ENCODE data around the gene SCD.

Gene SCD

DNA sequence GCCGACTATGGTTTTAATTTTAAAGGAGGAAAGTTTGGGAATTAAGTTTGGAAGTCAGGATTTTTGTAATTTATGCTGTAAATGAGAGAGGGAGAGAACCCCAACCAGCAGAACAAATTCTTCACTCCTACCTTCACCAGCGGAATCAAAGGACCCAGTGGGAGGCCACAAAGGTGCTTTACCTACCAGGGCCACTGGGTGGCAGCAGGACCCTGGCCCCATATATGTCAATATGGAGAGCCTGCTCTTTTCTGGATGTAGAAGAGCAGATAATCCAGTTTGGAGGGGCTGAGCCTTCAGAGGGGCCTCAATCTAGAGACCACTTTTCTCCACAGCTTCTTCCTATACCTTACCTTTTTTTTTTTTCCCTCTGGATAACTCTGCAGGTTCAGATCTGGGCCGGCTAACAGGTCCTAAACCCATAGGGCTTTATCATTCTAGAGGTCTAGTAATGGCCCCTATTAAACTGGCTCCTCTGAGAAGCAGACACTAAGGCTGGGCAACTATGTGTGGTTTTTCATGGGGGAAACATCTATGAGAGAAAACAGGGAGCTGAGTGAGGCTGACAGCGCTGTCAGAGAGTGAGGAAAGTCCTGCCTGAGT lies 8.5 kb upstream of the SCD start:
- no peak overlapping the region for H3K4me3 ChIP-seq (ENCODE audit: low read depth, low read length)
- peak overlapping the region; percentile 42 for H2AFZ ChIP-seq
- no peak overlapping the region for H3K27ac ChIP-seq
- H3K4me2 ChIP-seq (ENCODE audit: low read length), result no peak overlapping the region
- H3K4me1 ChIP-seq, result peaks cover 11% of the 10 kb centered on the region
- no peaks in the 10 kb centered on the region for H3K9me3 ChIP-seq (ENCODE audit: control insufficient read depth, low read length)
- no peaks in the 10 kb centered on the region for H3K27me3 ChIP-seq (ENCODE audit: control insufficient read depth, insufficient read depth, low read length)
- no peaks in the 10 kb centered on the region for H3K79me2 ChIP-seq
- TF ChIP-seq, protein P1, sequence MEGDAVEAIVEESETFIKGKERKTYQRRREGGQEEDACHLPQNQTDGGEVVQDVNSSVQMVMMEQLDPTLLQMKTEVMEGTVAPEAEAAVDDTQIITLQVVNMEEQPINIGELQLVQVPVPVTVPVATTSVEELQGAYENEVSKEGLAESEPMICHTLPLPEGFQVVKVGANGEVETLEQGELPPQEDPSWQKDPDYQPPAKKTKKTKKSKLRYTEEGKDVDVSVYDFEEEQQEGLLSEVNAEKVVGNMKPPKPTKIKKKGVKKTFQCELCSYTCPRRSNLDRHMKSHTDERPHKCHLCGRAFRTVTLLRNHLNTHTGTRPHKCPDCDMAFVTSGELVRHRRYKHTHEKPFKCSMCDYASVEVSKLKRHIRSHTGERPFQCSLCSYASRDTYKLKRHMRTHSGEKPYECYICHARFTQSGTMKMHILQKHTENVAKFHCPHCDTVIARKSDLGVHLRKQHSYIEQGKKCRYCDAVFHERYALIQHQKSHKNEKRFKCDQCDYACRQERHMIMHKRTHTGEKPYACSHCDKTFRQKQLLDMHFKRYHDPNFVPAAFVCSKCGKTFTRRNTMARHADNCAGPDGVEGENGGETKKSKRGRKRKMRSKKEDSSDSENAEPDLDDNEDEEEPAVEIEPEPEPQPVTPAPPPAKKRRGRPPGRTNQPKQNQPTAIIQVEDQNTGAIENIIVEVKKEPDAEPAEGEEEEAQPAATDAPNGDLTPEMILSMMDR (IDR thresholded peaks at IDR 0.05), result peak; percentile 96
- H3K36me3 ChIP-seq (ENCODE audit: control insufficient read depth, insufficient read depth, low read length), result no peaks in the 10 kb centered on the region
- H3K9ac ChIP-seq, result no peak overlapping the region

DNA sequence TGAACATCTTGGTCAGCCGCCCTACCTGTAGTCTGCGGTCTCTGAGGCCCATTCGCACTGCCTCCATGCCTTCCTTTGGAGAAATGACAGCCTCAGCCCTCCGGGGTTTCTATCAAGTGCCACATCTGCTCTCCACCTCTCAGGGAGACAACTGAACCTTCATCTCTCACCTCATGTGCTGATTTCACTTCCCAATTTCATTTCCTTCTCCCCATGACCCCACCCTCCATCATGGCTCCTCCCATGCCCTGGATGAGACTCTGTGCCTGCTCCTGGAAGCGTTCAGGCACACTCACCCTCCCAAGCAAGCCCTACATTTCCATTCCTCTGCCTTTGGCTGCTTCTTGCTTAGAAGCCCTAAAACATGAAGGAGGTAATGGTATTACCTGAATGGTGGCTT lies 7.8 kb upstream of the SCD start:
- Histone ChIP-seq H3K27ac (no peak overlapping the region), H3K4me2 (ENCODE audit: low read length) (no peak overlapping the region), H3K4me1 (peaks cover 11% of the 10 kb centered on the region), H3K4me3 (ENCODE audit: low read depth, low read length) (no peak overlapping the region), H3K79me2 (no peaks in the 10 kb centered on the region), H3K36me3 (ENCODE audit: control insufficient read depth, insufficient read depth, low read length) (no peaks in the 10 kb centered on the region), H3K9me3 (ENCODE audit: control insufficient read depth, low read length) (no peaks in the 10 kb centered on the region), H3K27me3 (ENCODE audit: control insufficient read depth, insufficient read depth, low read length) (no peaks in the 10 kb centered on the region), H2AFZ (peak overlapping the region; percentile 17), H3K9ac (no peak overlapping the region)
- TF ChIP-seq, protein P1 (IDR thresholded peaks at IDR 0.05), result no peak

DNA sequence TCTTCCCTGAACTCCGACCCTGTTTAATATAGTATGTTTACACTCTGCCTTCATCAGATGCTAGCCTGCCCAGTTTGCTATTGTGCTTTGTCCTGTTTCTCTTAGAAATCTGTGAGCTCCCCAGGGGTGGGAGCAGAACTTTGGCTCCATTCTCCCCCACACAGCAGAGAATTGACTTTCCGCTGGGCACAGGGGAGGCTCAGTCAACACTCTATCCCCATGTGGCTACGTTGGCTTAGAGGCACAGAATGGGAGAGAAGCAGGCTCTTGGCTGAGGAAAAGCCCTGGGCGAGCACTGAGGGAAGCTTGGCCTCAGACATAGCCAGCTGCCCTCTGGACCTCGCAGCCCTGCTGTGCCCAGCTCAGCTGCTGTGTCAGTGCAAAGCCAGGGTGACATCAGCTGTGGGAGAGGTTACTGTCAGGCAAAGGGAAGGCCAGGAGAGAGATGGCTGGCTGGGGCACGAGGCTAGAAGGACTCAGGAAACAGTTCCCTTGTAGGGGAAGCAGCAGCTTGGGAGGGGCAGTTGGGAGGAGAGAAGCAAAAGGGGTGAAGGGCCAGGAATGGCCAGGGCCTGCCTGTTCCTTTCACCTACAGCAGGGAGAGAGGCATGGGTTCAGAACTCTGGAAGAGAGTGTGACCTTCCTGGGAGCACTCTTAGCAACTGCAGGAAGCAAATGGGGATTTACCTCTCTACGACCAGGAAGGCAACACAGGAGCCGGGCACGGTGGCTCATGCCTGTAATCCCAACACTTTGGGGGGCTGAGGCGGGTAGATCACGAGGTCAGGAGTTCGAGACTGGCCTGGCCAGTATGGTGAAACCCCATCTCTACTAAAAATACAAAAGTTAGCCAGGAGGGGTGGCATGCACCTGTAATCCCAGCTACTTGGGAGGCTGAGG lies 5.8 kb upstream of the SCD start:
- Histone ChIP-seq H3K27ac (peak overlapping the region; percentile 8), H3K9me3 (ENCODE audit: control insufficient read depth, low read length) (no peaks in the 10 kb centered on the region), H3K9ac (no peak overlapping the region)

DNA sequence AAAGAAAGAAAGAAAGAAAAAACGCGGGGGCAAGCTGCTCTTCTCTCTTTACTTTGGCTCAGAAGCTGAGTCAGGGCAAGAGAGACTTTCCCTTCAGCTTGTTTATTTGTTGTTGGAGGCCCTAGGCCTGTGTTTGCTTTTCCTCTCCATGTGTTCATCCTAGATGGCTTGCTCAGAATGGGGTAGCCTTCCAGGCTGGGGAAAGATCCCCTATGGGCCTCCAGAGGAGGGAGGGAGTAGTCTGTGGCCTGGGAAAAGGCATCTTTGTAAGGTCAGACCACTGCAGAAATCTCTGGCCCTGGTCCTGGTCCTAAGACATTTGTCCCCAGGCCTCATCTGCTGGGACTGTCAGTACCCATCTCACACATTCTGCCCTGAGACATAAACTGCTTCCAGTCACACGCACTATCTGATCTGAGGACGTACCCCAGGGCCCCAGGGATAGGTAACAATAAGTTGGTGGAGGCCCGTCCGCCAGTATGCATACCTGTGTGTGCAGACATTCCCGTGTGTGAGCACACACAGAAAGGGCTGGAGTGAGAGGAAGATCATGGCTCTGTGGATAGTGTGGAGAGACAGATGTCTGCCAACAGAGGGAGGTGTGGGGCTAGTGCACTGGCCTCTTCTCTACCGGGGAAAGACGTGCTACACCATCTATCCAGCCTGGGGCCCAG lies 4.9 kb upstream of the SCD start:
- no peak overlapping the region for H3K4me2 ChIP-seq (ENCODE audit: low read length)
- H3K4me3 ChIP-seq (ENCODE audit: low read depth, low read length), result no peak overlapping the region
- no peaks in the 10 kb centered on the region for H3K27me3 ChIP-seq (ENCODE audit: control insufficient read depth, insufficient read depth, low read length)
- H3K36me3 ChIP-seq (ENCODE audit: control insufficient read depth, insufficient read depth, low read length), result no peaks in the 10 kb centered on the region
- peak overlapping the region; percentile 85 for H2AFZ ChIP-seq
- no peak overlapping the region for H3K27ac ChIP-seq
- H3K79me2 ChIP-seq, result no peaks in the 10 kb centered on the region
- TF ChIP-seq, protein P1 (IDR thresholded peaks at IDR 0.05), result peak; percentile 82
- no peaks in the 10 kb centered on the region for H3K9me3 ChIP-seq (ENCODE audit: control insufficient read depth, low read length)
- peaks cover 11% of the 10 kb centered on the region for H3K4me1 ChIP-seq
- H3K9ac ChIP-seq, result no peak overlapping the region

More for the DNA sequence above, 5.8 kb upstream of the SCD start:
- Histone ChIP-seq H3K4me1 (peaks cover 11% of the 10 kb centered on the region), H3K4me3 (ENCODE audit: low read depth, low read length) (no peak overlapping the region), H3K79me2 (no peaks in the 10 kb centered on the region), H3K4me2 (ENCODE audit: low read length) (no peak overlapping the region), H3K36me3 (ENCODE audit: control insufficient read depth, insufficient read depth, low read length) (no peaks in the 10 kb centered on the region), H3K27me3 (ENCODE audit: control insufficient read depth, insufficient read depth, low read length) (no peaks in the 10 kb centered on the region), H2AFZ (peak overlapping the region; percentile 63)
- TF ChIP-seq, protein P1 (IDR thresholded peaks at IDR 0.05), result no peak

Measured in parathyroid adenoma (tissue), 2 donors.